Ectodermal cell (in vitro differentiated cells): ENCODE results near the gene RNF212B.
"Not testable (repeated sequence)": the region's sequence is repeated elsewhere in the genome, so short reads cannot be mapped to it uniquely, and the experiment has no call there.

Experiments used
- H3K27ac ChIP-seq: 2 replicates; pipeline ENCODE4 v1.7.0; 2013; ENCODE audit warnings: mild to moderate bottlenecking, low read depth, low read length; ENCODE audit not compliant: insufficient read depth, poor library complexity, severe bottlenecking
- H3K27me3 ChIP-seq: 2 replicates; pipeline ENCODE4 v1.7.0; 2013; ENCODE audit warnings: mild to moderate bottlenecking, low read length; ENCODE audit not compliant: insufficient read depth, control insufficient read depth, poor library complexity, severe bottlenecking
- H3K36me3 ChIP-seq: one replicate; pipeline ENCODE4 v1.7.0; 2013; ENCODE audit warnings: low read length; ENCODE audit not compliant: control insufficient read depth, insufficient read depth
- H3K4me1 ChIP-seq: one replicate; pipeline ENCODE4 v1.7.0; 2013; ENCODE audit warnings: low read length; ENCODE audit not compliant: control insufficient read depth, insufficient read depth
- H3K4me3 ChIP-seq: 2 replicates; pipeline ENCODE4 v1.7.0; 2013; ENCODE audit warnings: low read depth, low read length, control low read depth; ENCODE audit not compliant: insufficient read depth
- H3K9me3 ChIP-seq: 2 replicates; pipeline ENCODE4 v1.7.0; 2013; ENCODE audit warnings: mild to moderate bottlenecking, low read length, moderate library complexity; ENCODE audit not compliant: control insufficient read depth
- WGBS, 2 experiments: methylation state at CpG; one replicate each; pipeline ENCODE4 v1.1.7; 2013; ENCODE audit warnings: missing lambda C conversion rate in 2 of 2; 5-methylcytosine and 5-hydroxymethylcytosine counted together

RNF212B gene

GRCh38 chr14:23241061-23241715 is 3.5 kb downstream of the RNF212B start:
- not testable (repeated sequence) for H3K27ac ChIP-seq, H3K27me3 ChIP-seq, H3K4me1 ChIP-seq, H3K36me3 ChIP-seq, H3K9me3 ChIP-seq, H3K4me3 ChIP-seq
- 93 to 94% methylated on average over 7 of the region's 7 CpGs for WGBS, 2 experiments

- Histone ChIP-seq H3K9me3 (no peaks in the 10 kb centered on the region), H3K4me3 (no peak overlapping the region), H3K36me3 (no peaks in the 10 kb centered on the region), H3K27me3 (no peaks in the 10 kb centered on the region), H3K27ac (no peak overlapping the region), H3K4me1 (peaks cover 6% of the 10 kb centered on the region)
- WGBS, 2 experiments, result 76 to 91% methylated on average over 2 of the region's 3 CpGs
Observed at GRCh38 chr14:23242076-23242475, 4.3 kb downstream of the RNF212B start.

- WGBS, 2 experiments, result 94 to 97% methylated on average over 2 of the region's 2 CpGs
- H3K27ac ChIP-seq, result no peak overlapping the region
Observed at GRCh38 chr14:23243066-23243465, 5.3 kb downstream of the RNF212B start.

GRCh38 chr14:23245282-23245681 is 7.5 kb downstream of the RNF212B start:
- no peaks in the 10 kb centered on the region for H3K36me3 ChIP-seq
- no peaks in the 10 kb centered on the region for H3K9me3 ChIP-seq
- H3K27ac ChIP-seq, result no peak overlapping the region
- H3K27me3 ChIP-seq, result no peaks in the 10 kb centered on the region
- H3K4me1 ChIP-seq, result no peaks in the 10 kb centered on the region
- no peak overlapping the region for H3K4me3 ChIP-seq

More at GRCh38 chr14:23243066-23243465, 5.3 kb downstream of the RNF212B start:
- H3K4me3 ChIP-seq, result no peak overlapping the region
- H3K36me3 ChIP-seq, result no peaks in the 10 kb centered on the region
- no peaks in the 10 kb centered on the region for H3K9me3 ChIP-seq
- peaks cover under 1% of the 10 kb centered on the region for H3K4me1 ChIP-seq
- H3K27me3 ChIP-seq, result no peaks in the 10 kb centered on the region

- H3K36me3 ChIP-seq, result no peaks in the 10 kb centered on the region
- WGBS, 2 experiments, result 89% methylated on average over 7 of the region's 7 CpGs
- no peaks in the 10 kb centered on the region for H3K4me1 ChIP-seq
- no peak overlapping the region for H3K27ac ChIP-seq
- no peaks in the 10 kb centered on the region for H3K27me3 ChIP-seq
- H3K4me3 ChIP-seq, result no peak overlapping the region
- H3K9me3 ChIP-seq, result no peaks in the 10 kb centered on the region
Observed at GRCh38 chr14:23248601-23249000, 10.9 kb downstream of the RNF212B start.

- no peaks in the 10 kb centered on the region for H3K27me3 ChIP-seq
- H3K4me3 ChIP-seq, result no peak overlapping the region
- no peak overlapping the region for H3K27ac ChIP-seq
- no peaks in the 10 kb centered on the region for H3K36me3 ChIP-seq
- H3K4me1 ChIP-seq, result no peaks in the 10 kb centered on the region
- 87 to 90% methylated on average over 6 of the region's 6 CpGs for WGBS, 2 experiments
- H3K9me3 ChIP-seq, result no peaks in the 10 kb centered on the region
Observed at GRCh38 chr14:23249824-23250223, 12.1 kb downstream of the RNF212B start.

GRCh38 chr14:23252006-23252405 is 14.3 kb downstream of the RNF212B start:
- H3K4me3 ChIP-seq, result no peak overlapping the region
- no peaks in the 10 kb centered on the region for H3K9me3 ChIP-seq
- H3K27ac ChIP-seq, result no peak overlapping the region
- no peaks in the 10 kb centered on the region for H3K4me1 ChIP-seq
- no peaks in the 10 kb centered on the region for H3K36me3 ChIP-seq
- H3K27me3 ChIP-seq, result no peaks in the 10 kb centered on the region
- 33 to 45% methylated on average over 3 of the region's 3 CpGs for WGBS, 2 experiments

GRCh38 chr14:23252420-23253333 is 14.9 kb downstream of the RNF212B start:
- H3K4me1 ChIP-seq, result no peaks in the 10 kb centered on the region
- WGBS, 2 experiments, result 43 to 57% methylated on average over 3 to 4 of the region's 4 CpGs
- no peaks in the 10 kb centered on the region for H3K36me3 ChIP-seq
- H3K27ac ChIP-seq, result no peak overlapping the region
- H3K27me3 ChIP-seq, result no peaks in the 10 kb centered on the region
- H3K9me3 ChIP-seq, result no peaks in the 10 kb centered on the region
- no peak overlapping the region for H3K4me3 ChIP-seq

- Histone ChIP-seq H3K4me3 (no peak overlapping the region), H3K27me3 (no peaks in the 10 kb centered on the region), H3K27ac (no peak overlapping the region), H3K4me1 (no peaks in the 10 kb centered on the region), H3K9me3 (no peaks in the 10 kb centered on the region), H3K36me3 (no peaks in the 10 kb centered on the region)
- 92 to 93% methylated on average over 5 of the region's 5 CpGs for WGBS, 2 experiments
Observed at GRCh38 chr14:23258256-23258655, 20.5 kb downstream of the RNF212B start.

- Histone ChIP-seq H3K27ac (no peak overlapping the region), H3K4me1 (no peaks in the 10 kb centered on the region), H3K9me3 (no peaks in the 10 kb centered on the region), H3K36me3 (no peaks in the 10 kb centered on the region), H3K27me3 (no peaks in the 10 kb centered on the region), H3K4me3 (no peak overlapping the region)
Observed at GRCh38 chr14:23259426-23259825, 21.7 kb downstream of the RNF212B start.
